H1 (cell line): Measurements from ENCODE around the gene HYAL1. TPM values are rescaled to one million over a fixed set of nuclear protein-coding genes. Genes with fewer than 3 reads are reported as not detected.
A peak's percentile ranks its signal among the peaks of the same experiment; 100 is the strongest.

Source experiments
- CTCF ChIA-PET: fragments of 300-600 bp; sonication (Branson Sonifier 250); formaldehyde crosslinking; loops from one replicate; lab custom pipeline; 2021; ENCODE audit not compliant: partially characterized antibody; lab: Charles Lee
- POLR2A ChIA-PET: fragments of 300-600 bp; sonication (Branson Sonifier 250); formaldehyde crosslinking; loops from one replicate; lab custom pipeline; 2021; ENCODE audit warnings: inconsistent platforms; ENCODE audit not compliant: partially characterized antibody; lab: Charles Lee
- DNase-seq, 2 experiments: peaks; one replicate each; pipeline versions ENCODE4 v3.0.0 to v3.0.0-alpha.2; 2010 to 2022; ENCODE audit warnings: low spot score in 2 of 2, low read depth in 1 of 2, mixed read lengths in 1 of 2
- FAIRE-seq: peaks from 2 replicates; lab custom pipeline; 2011; peaks lifted over from hg19 to GRCh38; lab: Jason Lieb, UNC
- H2AFZ ChIP-seq: 2 replicates; pipeline ENCODE4 v1.8.1; 2012; ENCODE audit warnings: low read length, inconsistent platforms
- H2AK5ac ChIP-seq: 2 replicates; pipeline ENCODE4 v1.6.1; 2013; ENCODE audit warnings: low read depth, low read length
- H2BK120ac ChIP-seq: replicated peaks from 2 replicates; pipeline ENCODE3; 2013; ENCODE audit warnings: low read depth, low read length, inconsistent platforms
- H2BK12ac ChIP-seq: 2 replicates; pipeline ENCODE4 v1.6.1; 2013; ENCODE audit warnings: low read depth, low read length
- H2BK15ac ChIP-seq: 2 replicates; pipeline ENCODE4 v1.6.1; 2013; ENCODE audit warnings: low read length
- H2BK20ac ChIP-seq: 2 replicates; pipeline ENCODE4 v1.6.1; 2013; ENCODE audit warnings: low read length
- H2BK5ac ChIP-seq: 2 replicates; pipeline ENCODE4 v1.6.1; 2013; ENCODE audit warnings: low read depth, low read length
- H3K14ac ChIP-seq: 2 replicates; pipeline ENCODE4 v1.6.1; 2013; ENCODE audit warnings: inconsistent platforms; ENCODE audit not compliant: insufficient read length
- H3K18ac ChIP-seq: 2 replicates; pipeline ENCODE4 v1.6.1; 2013; ENCODE audit warnings: low read length; ENCODE audit errors: extremely low read depth
- H3K23ac ChIP-seq: 2 replicates; pipeline ENCODE4 v1.6.1; 2013; ENCODE audit warnings: inconsistent platforms; ENCODE audit not compliant: insufficient read length
- H3K23me2 ChIP-seq: 2 replicates; pipeline ENCODE4 v1.6.1; 2013; ENCODE audit warnings: low read depth, low read length
- H3K27ac ChIP-seq: 2 replicates; pipeline ENCODE4 v1.6.1; 2011; ENCODE audit warnings: low read depth, low read length, inconsistent platforms
- H3K27me3 ChIP-seq, 4 experiments: replicated peaks in 1 of 4; 1 replicate in 1 of 4; 2 replicates in 3 of 4; pipeline versions ENCODE4 v1.6.1 to v1.8.1; 2011 to 2013; ENCODE audit warnings: low read length in 3 of 4, mild to moderate bottlenecking in 3 of 4, inconsistent platforms in 2 of 4, mixed read lengths in 2 of 4, moderate library complexity in 1 of 4; ENCODE audit not compliant: control insufficient read depth in 3 of 4, insufficient read depth in 3 of 4; ENCODE audit errors: extremely low read depth in 1 of 4
- H3K36me3 ChIP-seq, 4 experiments: 2 replicates each; pipeline versions ENCODE4 v1.6.1 to v1.8.1; 2011 to 2013; ENCODE audit warnings: mild to moderate bottlenecking in 4 of 4, low read length in 3 of 4, moderate library complexity in 2 of 4, control low read depth in 1 of 4, inconsistent platforms in 1 of 4; ENCODE audit not compliant: insufficient read depth in 4 of 4, control insufficient read depth in 2 of 4
- H3K4ac ChIP-seq: replicated peaks from 2 replicates; pipeline ENCODE3; 2013; ENCODE audit warnings: low read length, low read depth, mixed read lengths, inconsistent platforms; ENCODE audit not compliant: insufficient read length
- H3K4me1 ChIP-seq, 4 experiments: replicated peaks in 1 of 4; 1 replicate in 1 of 4; 2 replicates in 3 of 4; pipeline versions ENCODE4 v1.6.1 to v1.8.1; 2011 to 2013; ENCODE audit warnings: low read length in 3 of 4, inconsistent platforms in 2 of 4, mixed read lengths in 1 of 4; ENCODE audit not compliant: insufficient read depth in 4 of 4, control insufficient read depth in 3 of 4
- H3K4me2 ChIP-seq, 2 experiments: 2 replicates each; pipeline versions ENCODE4 v1.6.1 to v1.8.1; 2011 to 2013; ENCODE audit warnings: low read depth in 2 of 2, low read length in 2 of 2, control low read depth in 1 of 2, inconsistent platforms in 1 of 2, mild to moderate bottlenecking in 1 of 2; ENCODE audit not compliant: insufficient read depth in 1 of 2
- H3K4me3 ChIP-seq, 4 experiments: fragments of 200-600, 300-600 bp in 1 of 4; sonication (generic), shearing (Covaris generic), sonication (Bioruptor Twin) in 1 of 4; 2 replicates each; pipeline versions ENCODE4 v1.5.1 to v1.8.1; 2011 to 2016; ENCODE audit warnings: low read length in 4 of 4, low read depth in 3 of 4, control low read depth in 2 of 4, inconsistent platforms in 2 of 4, mild to moderate bottlenecking in 2 of 4, mixed read lengths in 1 of 4, moderate library complexity in 1 of 4; ENCODE audit not compliant: insufficient read depth in 2 of 4; ENCODE audit errors: extremely low read depth in 1 of 4
- H3K56ac ChIP-seq: replicated peaks from 2 replicates; pipeline ENCODE3; 2013; ENCODE audit warnings: low read depth, mild to moderate bottlenecking, mixed read lengths, low read length, inconsistent platforms; ENCODE audit not compliant: insufficient read length
- H3K79me1 ChIP-seq: 2 replicates; pipeline ENCODE4 v1.6.1; 2013; ENCODE audit warnings: low read depth, low read length, control low read depth
- H3K79me2 ChIP-seq, 2 experiments: 2 replicates each; pipeline versions ENCODE4 v1.6.1 to v1.8.1; 2012 to 2013; ENCODE audit warnings: low read length in 2 of 2, mild to moderate bottlenecking in 2 of 2, inconsistent platforms in 1 of 2; ENCODE audit not compliant: insufficient read depth in 2 of 2, control insufficient read depth in 1 of 2
- H3K9ac ChIP-seq, 4 experiments: replicated peaks in 1 of 4; 1 replicate in 1 of 4; 2 replicates in 3 of 4; pipeline versions ENCODE4 v1.6.1 to v1.8.1; 2011 to 2013; ENCODE audit warnings: low read depth in 3 of 4, low read length in 3 of 4, control low read depth in 2 of 4, mild to moderate bottlenecking in 2 of 4, moderate library complexity in 2 of 4, inconsistent platforms in 1 of 4; ENCODE audit errors: extremely low read depth in 1 of 4
- H3K9me3 ChIP-seq, 2 experiments: 2 replicates each; pipeline versions ENCODE4 v1.6.1 to v1.8.1; 2012 to 2013; ENCODE audit warnings: mild to moderate bottlenecking in 2 of 2, moderate library complexity in 2 of 2, control low read depth in 1 of 2, inconsistent platforms in 1 of 2, low read depth in 1 of 2, low read length in 1 of 2, mixed read lengths in 1 of 2; ENCODE audit not compliant: insufficient read depth in 2 of 2
- H4K20me1 ChIP-seq, 2 experiments: replicated peaks in 1 of 2; 2 replicates each; pipeline versions ENCODE3 to v1.8.1; 2011 to 2013; ENCODE audit warnings: inconsistent platforms in 2 of 2, low read length in 2 of 2, mild to moderate bottlenecking in 1 of 2; ENCODE audit not compliant: insufficient read depth in 2 of 2, control insufficient read depth in 1 of 2
- H4K5ac ChIP-seq: 2 replicates; pipeline ENCODE4 v1.6.1; 2013; ENCODE audit warnings: low read length, low read depth, mixed read lengths, inconsistent platforms; ENCODE audit not compliant: insufficient read length
- H4K8ac ChIP-seq: 2 replicates; pipeline ENCODE4 v1.8.0; 2013; ENCODE audit warnings: mild to moderate bottlenecking, moderate library complexity, low read length, inconsistent platforms; ENCODE audit not compliant: insufficient read depth; ENCODE audit errors: extremely low read depth
- H4K91ac ChIP-seq: replicated peaks from 2 replicates; pipeline ENCODE3; 2013; ENCODE audit warnings: low read length, mixed read lengths, inconsistent platforms; ENCODE audit not compliant: insufficient read length
- JUND ChIP-seq: IDR thresholded peaks from 2 replicates; pipeline ENCODE4 v1.6.1; 2011; ENCODE audit warnings: mild to moderate bottlenecking, improper control_type of control experiment, low read length
- WGBS, 2 experiments: shearing (Covaris generic) in 1 of 2; methylation state at CpG; one replicate each; pipeline versions ENCODE4 v1.1.6 to v1.1.7; 2013 to 2015; ENCODE audit warnings: low lambda C conversion rate in 2 of 2, mixed read lengths in 2 of 2, inconsistent platforms in 1 of 2, low coverage in 1 of 2, missing lambda C conversion rate in 1 of 2; ENCODE audit not compliant: insufficient replicate concordance in 2 of 2, insufficient coverage in 1 of 2, insufficient read length in 1 of 2; ENCODE audit errors: extremely low coverage in 1 of 2, missing lambda C conversion rate in 1 of 2; 5-methylcytosine and 5-hydroxymethylcytosine counted together
- polyA plus RNA-seq, 7 experiments: library from polyadenylated mRNA; depleted of rRNA in 3 of 7; stranded (reverse) in 5 of 7; unstranded in 2 of 7; fragments of >200 nt in 5 of 7; fragments of 200-250 nt in 2 of 7; gene quantifications; 1 replicate in 5 of 7; 2 replicates in 1 of 7; 4 replicates in 1 of 7; pipeline versions ENCODE4 v1.2.1 to v1.2.3, GENCODE V29; 2011 to 2013; ENCODE audit warnings: missing spikeins in 2 of 7, mixed read lengths in 2 of 7
- total RNA-seq: library from RNA; stranded (reverse); fragmentation: NEBNext Ultra II Directional; extraction: Animal tissue kit (Norgen Biotek cat#: 25700); gene quantifications from 2 replicates; pipeline ENCODE4 v1.2.1, GENCODE V29; 2021

Gene HYAL1
- total and polyA plus RNA-seq, 2 of the 8 experiments (the other 6 are each of a cell fraction or from before 2014, with no cell fraction given), result 2.0 to 5.4 TPM

DNA sequence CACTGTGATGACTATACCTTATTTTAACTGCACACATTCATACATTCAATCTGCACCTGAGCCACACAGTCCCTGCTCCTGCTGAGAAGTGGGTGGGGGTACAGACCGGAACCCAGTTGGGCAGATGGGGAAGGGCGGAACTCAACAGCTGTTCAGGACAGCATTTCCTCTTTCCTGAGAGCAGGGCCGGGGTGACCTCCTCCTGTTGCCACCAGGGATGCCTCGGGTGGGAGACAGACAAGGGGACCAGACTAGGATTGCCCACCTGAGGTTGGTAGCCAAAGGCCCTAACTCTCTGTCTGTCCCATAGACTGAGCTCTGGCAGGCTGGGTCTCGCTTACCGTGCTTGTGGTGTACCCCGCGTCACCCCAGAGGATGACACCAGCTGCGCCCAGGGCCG lies 15.2 kb upstream of the HYAL1 start:
- Histone ChIP-seq H3K4ac (no peak overlapping the region), H3K56ac (no peak overlapping the region), H2BK20ac (no peak overlapping the region), H3K4me2 (no peak overlapping the region), H3K9ac (no peak overlapping the region), H4K5ac (no peak overlapping the region), H3K18ac (no peak overlapping the region), H3K79me2 (peaks cover 0 to 25% of the 10 kb centered on the region in 2 experiments; a peak in 3 of 4 replicates), H3K27ac (0 out of 2 replicates have a peak overlapping the region, but pooled peaks have one; percentile 32), H3K36me3 (peaks cover 16 to 34% (median 28%) of the 10 kb centered on the region in 4 experiments), H3K23me2 (peaks cover 17% of the 10 kb centered on the region), H4K20me1 (peaks cover 19 to 35% of the 10 kb centered on the region in 2 experiments), H2BK5ac (no peak overlapping the region), H2AK5ac (no peak overlapping the region), H3K4me1 (peaks cover 0 to 27% (median 18%) of the 10 kb centered on the region in 4 experiments; a peak in 6 of 7 replicates), H3K14ac (no peak overlapping the region), H3K9me3 (no peaks in the 10 kb centered on the region), H4K91ac (no peak overlapping the region), H2AFZ (no peak overlapping the region), H3K27me3 (no peaks in the 10 kb centered on the region), H3K23ac (no peak overlapping the region), H2BK15ac (no peak overlapping the region), H3K79me1 (peaks cover 20% of the 10 kb centered on the region), H3K4me3 (no peak overlapping the region), H2BK120ac (no peak overlapping the region), H2BK12ac (no peak overlapping the region), H4K8ac (0 out of 2 replicates have a peak overlapping the region, but pooled peaks have one; percentile 7)
- FAIRE-seq, result no peak
- ChIA-PET CTCF (interaction anchor here (0.6 to 3.9 kb wide), 10 partner anchors 10 to 197 kb away, joined by 3 to 17 read pairs (median 4); partner anchors contain the start of genes HYAL1 and TUSC2), POLR2A (interaction anchor here (0.8 to 12.6 kb wide), 7 partner anchors 11 to 67 kb away, joined by 3 to 149 read pairs (median 5); partner anchors contain the start of genes HYAL1, HYAL3, NAA80 and TUSC2)
- no peak for DNase-seq
- WGBS, 2 experiments, result 92% methylated on average over 10 of the region's 10 CpGs; no CpG with 5 or more reads in 1 of the 2 experiments
- no peak for TF ChIP-seq JUND
